H9 (cell line): ENCODE data around the gene PCDHA11. TPM values are rescaled to one million over a fixed set of nuclear protein-coding genes. Genes with fewer than 3 reads are reported as not detected.

Experiments used
- DNase-seq: peaks from one replicate; pipeline ENCODE4 v3.0.0-alpha.2; 2017
- H2AFZ ChIP-seq: one replicate; pipeline ENCODE4 v1.6.1; 2013; ENCODE audit warnings: mild to moderate bottlenecking, low read length, control low read depth, moderate library complexity
- H2AK5ac ChIP-seq: 2 replicates; pipeline ENCODE4 v1.6.1; 2013; ENCODE audit warnings: low read length, control low read depth, mixed read lengths; ENCODE audit not compliant: insufficient read length
- H2BK120ac ChIP-seq: one replicate; pipeline ENCODE4 v1.6.1; 2013; ENCODE audit warnings: low read depth, mild to moderate bottlenecking, low read length, control low read depth, inconsistent platforms; ENCODE audit not compliant: poor library complexity, severe bottlenecking
- H2BK12ac ChIP-seq: 2 replicates; pipeline ENCODE4 v1.6.1; 2013; ENCODE audit warnings: low read length, control low read depth, mixed read lengths, low read depth; ENCODE audit not compliant: insufficient read length
- H2BK15ac ChIP-seq: 2 replicates; pipeline ENCODE4 v1.6.1; 2013; ENCODE audit warnings: low read depth, low read length, control low read depth
- H2BK20ac ChIP-seq: one replicate; pipeline ENCODE4 v1.6.1; 2013; ENCODE audit warnings: low read depth, mild to moderate bottlenecking, low read length, control low read depth, inconsistent platforms; ENCODE audit not compliant: poor library complexity, severe bottlenecking
- H2BK5ac ChIP-seq: 2 replicates; pipeline ENCODE4 v1.6.1; 2013; ENCODE audit warnings: low read length, control low read depth, mixed read lengths; ENCODE audit not compliant: insufficient read length
- H3K14ac ChIP-seq: 2 replicates; pipeline ENCODE4 v1.6.1; 2013; ENCODE audit warnings: low read length, control low read depth; ENCODE audit not compliant: insufficient read depth
- H3K18ac ChIP-seq: 2 replicates; pipeline ENCODE4 v1.6.1; 2013; ENCODE audit warnings: low read depth, mild to moderate bottlenecking, mixed read lengths, low read length, control low read depth; ENCODE audit not compliant: insufficient read length
- H3K23ac ChIP-seq: 2 replicates; pipeline ENCODE4 v1.6.1; 2013; ENCODE audit warnings: low read length, control low read depth, mixed read lengths, low read depth; ENCODE audit not compliant: insufficient read length
- H3K23me2 ChIP-seq: 2 replicates; pipeline ENCODE4 v1.6.1; 2013; ENCODE audit warnings: low read depth, mild to moderate bottlenecking, mixed read lengths, low read length, control low read depth; ENCODE audit not compliant: insufficient read length, poor library complexity, severe bottlenecking
- H3K27ac ChIP-seq: 2 replicates; pipeline ENCODE4 v1.5.1; 2013; ENCODE audit warnings: low read length, control low read depth, mixed read lengths, low read depth; ENCODE audit not compliant: insufficient read length
- H3K27me3 ChIP-seq: 2 replicates; pipeline ENCODE4 v1.6.1; 2013; ENCODE audit warnings: low read length, control low read depth, inconsistent platforms; ENCODE audit not compliant: insufficient read depth
- H3K4ac ChIP-seq: 2 replicates; pipeline ENCODE4 v1.6.1; 2013; ENCODE audit warnings: low read depth, mild to moderate bottlenecking, control low read depth, inconsistent platforms, low read length, moderate library complexity
- H3K4me1 ChIP-seq: 2 replicates; pipeline ENCODE4 v1.6.1; 2013; ENCODE audit warnings: low read length, control low read depth, inconsistent platforms; ENCODE audit not compliant: insufficient read depth
- H3K4me2 ChIP-seq: 2 replicates; pipeline ENCODE4 v1.6.1; 2013; ENCODE audit warnings: low read length, control low read depth, mixed read lengths; ENCODE audit not compliant: insufficient read length, insufficient read depth
- H3K56ac ChIP-seq: 2 replicates; pipeline ENCODE4 v1.6.1; 2013; ENCODE audit warnings: low read depth, mild to moderate bottlenecking, mixed read lengths, low read length, control low read depth; ENCODE audit not compliant: insufficient read length
- H3K79me1 ChIP-seq: 2 replicates; pipeline ENCODE4 v1.6.1; 2013; ENCODE audit warnings: low read depth, mild to moderate bottlenecking, moderate library complexity, low read length, control low read depth, inconsistent platforms; ENCODE audit not compliant: insufficient read depth, poor library complexity, severe bottlenecking
- H3K79me2 ChIP-seq: 2 replicates; pipeline ENCODE4 v1.6.1; 2013; ENCODE audit warnings: low read length, control low read depth, inconsistent platforms; ENCODE audit not compliant: insufficient read depth
- H3K9ac ChIP-seq: 2 replicates; pipeline ENCODE4 v1.6.1; 2013; ENCODE audit warnings: low read length, control low read depth, mixed read lengths; ENCODE audit not compliant: insufficient read length; ENCODE audit errors: extremely low read depth
- H3K9me3 ChIP-seq: one replicate; pipeline ENCODE4 v1.6.1; 2013; ENCODE audit warnings: low read depth, low read length, inconsistent platforms; ENCODE audit not compliant: control insufficient read depth
- H3T11ph ChIP-seq: one replicate; pipeline ENCODE4 v1.6.1; 2013; ENCODE audit warnings: mild to moderate bottlenecking, low read length, control low read depth, inconsistent platforms
- H4K20me1 ChIP-seq: one replicate; pipeline ENCODE4 v1.6.1; 2013; ENCODE audit not compliant: control insufficient read depth, insufficient read length, insufficient read depth
- H4K5ac ChIP-seq: 2 replicates; pipeline ENCODE4 v1.6.1; 2013; ENCODE audit warnings: low read depth, mild to moderate bottlenecking, mixed read lengths, low read length, control low read depth; ENCODE audit not compliant: insufficient read length
- H4K8ac ChIP-seq: replicated peaks from 2 replicates; pipeline ENCODE4 v1.6.1; 2013; ENCODE audit warnings: low read length, control low read depth, mixed read lengths, low read depth; ENCODE audit not compliant: insufficient read length
- H4K91ac ChIP-seq: 2 replicates; pipeline ENCODE4 v1.6.1; 2013; ENCODE audit warnings: low read depth, mild to moderate bottlenecking, moderate library complexity, mixed read lengths, low read length, control low read depth; ENCODE audit not compliant: insufficient read length
- H3K27ac Mint-ChIP-seq, 3 experiments: 2 replicates in 2 of 3; 3 replicates in 1 of 3; pipeline ENCODE4 v1.8.0; 2020 to 2021; ENCODE audit warnings: mixed read lengths in 3 of 3, mild to moderate bottlenecking in 1 of 3, moderate library complexity in 1 of 3
- H3K27me3 Mint-ChIP-seq: 2 replicates; pipeline ENCODE4 v1.8.0; 2021; ENCODE audit warnings: low read depth, mild to moderate bottlenecking, moderate library complexity, mixed read lengths
- H3K36me3 Mint-ChIP-seq, 3 experiments: 2 replicates in 2 of 3; 3 replicates in 1 of 3; pipeline ENCODE4 v1.8.0; 2020 to 2021; ENCODE audit warnings: low read depth in 3 of 3, mixed read lengths in 3 of 3; ENCODE audit not compliant: insufficient read depth in 1 of 3
- H3K4me1 Mint-ChIP-seq, 2 experiments: 2 replicates each; pipeline ENCODE4 v1.8.0; 2020; ENCODE audit warnings: mixed read lengths in 2 of 2
- H3K4me3 Mint-ChIP-seq, 2 experiments: 2 replicates in 1 of 2; 3 replicates in 1 of 2; pipeline ENCODE4 v1.8.0; 2020 to 2021; ENCODE audit warnings: mild to moderate bottlenecking in 2 of 2, mixed read lengths in 2 of 2, moderate library complexity in 1 of 2
- H3K9me3 Mint-ChIP-seq, 2 experiments: 2 replicates in 1 of 2; 3 replicates in 1 of 2; pipeline ENCODE4 v1.8.0; 2020; ENCODE audit warnings: mild to moderate bottlenecking in 2 of 2, mixed read lengths in 2 of 2, moderate library complexity in 1 of 2
- CTCF ChIP-seq: fragments of 200-600 bp; sonication (generic); conservative IDR thresholded peaks from 3 replicates; pipeline ENCODE4 v1.8.0; 2021; ENCODE audit warnings: antibody characterized with exemption, mild to moderate bottlenecking
- WGBS: extraction: QIAGEN DNeasy Blood & Tissue Kit; methylation state at CpG from one replicate; pipeline ENCODE4 v1.1.7; 2013; ENCODE audit warnings: missing lambda C conversion rate, low lambda C conversion rate, mixed read lengths; ENCODE audit not compliant: insufficient read length; ENCODE audit errors: extremely low coverage; 5-methylcytosine and 5-hydroxymethylcytosine counted together
- total RNA-seq: library from RNA; stranded (reverse); gene quantifications from 2 replicates; pipeline ENCODE4 v1.2.1, GENCODE V29; 2021

The PCDHA11 gene
- total RNA-seq, 1 experiment from 2014 or later = 6.3 TPM

GRCh38 chr5:140821375-140822280 lies 47.1 kb upstream of the PCDHA11 start, which contains the start of gene PCDHA5:
Gene PCDHA5 (plus strand): TSS chr5:140821613.
- DNase-seq = no peak
- Histone ChIP-seq H4K91ac (no peak within 1 kb of the TSS), H3K23me2 (peaks cover 3% of the 10 kb centered on the region), H3K4me1 (no peaks in the 10 kb centered on the region), H2BK12ac (no peak within 1 kb of the TSS), H2AK5ac (no peak within 1 kb of the TSS), H2BK120ac (no peak within 1 kb of the TSS), H2BK20ac (no peak within 1 kb of the TSS), H3K4ac (no peak within 1 kb of the TSS), H3K56ac (no peak within 1 kb of the TSS), H2BK5ac (no peak within 1 kb of the TSS), H3K9ac (no peak within 1 kb of the TSS), H3K27ac (no peak within 1 kb of the TSS), H3K4me2 (no peak within 1 kb of the TSS), H4K20me1 (no peaks in the 10 kb centered on the region), H2AFZ (no peak within 1 kb of the TSS), H3T11ph (no peak within 1 kb of the TSS), H3K27me3 (no peaks in the 10 kb centered on the region), H3K18ac (no peak within 1 kb of the TSS), H4K8ac (no peak within 1 kb of the TSS), H3K23ac (no peak within 1 kb of the TSS), H3K79me2 (no peaks in the 10 kb centered on the region), H4K5ac (no peak within 1 kb of the TSS), H3K79me1 (no peaks in the 10 kb centered on the region), H3K9me3 (no peaks in the 10 kb centered on the region), H3K14ac (no peak within 1 kb of the TSS), H2BK15ac (no peak within 1 kb of the TSS)
- H3K27ac Mint-ChIP-seq = no peak within 1 kb of the TSS
- 100% methylated on average over 1 of the region's 39 CpGs for WGBS
- H3K4me1 Mint-ChIP-seq = no peaks in the 10 kb centered on the region
- H3K4me3 Mint-ChIP-seq = no peak within 1 kb of the TSS
- TF ChIP-seq CTCF = peak; percentile 34; the same call in 1 of the 3 replicates
- no peaks in the 10 kb centered on the region for H3K27me3 Mint-ChIP-seq
- H3K36me3 Mint-ChIP-seq = peaks cover 9 to 18% (median 15%) of the 10 kb centered on the region in 3 experiments
- H3K9me3 Mint-ChIP-seq = peaks cover 0 to 16% of the 10 kb centered on the region in 2 experiments; a peak in 2 of 5 replicates
